Mucosa of rectum (tissue), 2 donors: Measurements from ENCODE around the gene NINJ2.

ENCODE experiments used
- H3K27ac ChIP-seq, 2 donors: one replicate each; pipeline ENCODE4 v1.7.0; 2013; ENCODE audit warnings: inconsistent platforms in 2 of 2, low read depth in 2 of 2, low read length in 2 of 2
- H3K27me3 ChIP-seq, 2 donors: one replicate each; pipeline ENCODE4 v1.7.0; 2013; ENCODE audit warnings: low read length in 2 of 2; ENCODE audit not compliant: control insufficient read depth in 2 of 2, insufficient read depth in 2 of 2
- H3K36me3 ChIP-seq, 2 donors: one replicate each; pipeline ENCODE4 v1.7.0; 2013; ENCODE audit warnings: low read length in 2 of 2; ENCODE audit not compliant: control insufficient read depth in 2 of 2, insufficient read depth in 2 of 2
- H3K4me1 ChIP-seq, 2 donors: one replicate each; pipeline ENCODE4 v1.7.0; 2013; ENCODE audit warnings: low read length in 2 of 2, mild to moderate bottlenecking in 1 of 2; ENCODE audit not compliant: control insufficient read depth in 2 of 2, insufficient read depth in 2 of 2
- H3K4me3 ChIP-seq, 2 donors: one replicate each; pipeline ENCODE4 v1.7.0; 2013; ENCODE audit warnings: low read length in 2 of 2
- H3K9ac ChIP-seq, 2 donors: one replicate each; pipeline ENCODE4 v1.7.0; 2013; ENCODE audit warnings: low read length in 2 of 2, low read depth in 1 of 2, mild to moderate bottlenecking in 1 of 2
- H3K9me3 ChIP-seq, 2 donors: one replicate each; pipeline ENCODE4 v1.7.0; 2013; ENCODE audit warnings: low read length in 2 of 2; ENCODE audit not compliant: control insufficient read depth in 2 of 2
- donor health status: healthy.
- donor health status: Normal muscosa, but diverticular disease.

The NINJ2 gene

GRCh38 chr12:545835-546234 is 117.4 kb downstream of the NINJ2 start:
- H3K9ac ChIP-seq, result no peak overlapping the region
- H3K36me3 ChIP-seq, result peaks cover 16 to 19% of the 10 kb centered on the region in 2 donors
- peaks cover 11 to 13% of the 10 kb centered on the region in 2 donors for H3K4me1 ChIP-seq
- H3K9me3 ChIP-seq, result no peaks in the 10 kb centered on the region
- H3K27me3 ChIP-seq, result no peaks in the 10 kb centered on the region
- H3K27ac ChIP-seq, result no peak overlapping the region
- no peak overlapping the region for H3K4me3 ChIP-seq

- no peak overlapping the region for H3K4me3 ChIP-seq
- H3K9me3 ChIP-seq, result no peaks in the 10 kb centered on the region
- H3K9ac ChIP-seq, result no peak overlapping the region
- no peak overlapping the region for H3K27ac ChIP-seq
- peaks cover 8 to 14% of the 10 kb centered on the region in 2 donors for H3K36me3 ChIP-seq
- no peaks in the 10 kb centered on the region for H3K27me3 ChIP-seq
- H3K4me1 ChIP-seq, result peaks cover 15 to 17% of the 10 kb centered on the region in 2 donors
These were observed 118.2 kb downstream of the NINJ2 start for GRCh38 chr12:544941-545635.

GRCh38 chr12:544142-544541 is 119.1 kb downstream of the NINJ2 start:
- peaks cover 23 to 25% of the 10 kb centered on the region in 2 donors for H3K4me1 ChIP-seq

GRCh38 chr12:543114-543451 is 120.2 kb downstream of the NINJ2 start:
- Histone ChIP-seq H3K27me3 (no peaks in the 10 kb centered on the region), H3K9ac (no peak overlapping the region), H3K9me3 (no peaks in the 10 kb centered on the region), H3K4me1 (peaks cover 31 to 36% of the 10 kb centered on the region in 2 donors), H3K36me3 (peaks cover 1 to 6% of the 10 kb centered on the region in 2 donors), H3K4me3 (no peak overlapping the region), H3K27ac (no peak overlapping the region)

More at GRCh38 chr12:544142-544541, 119.1 kb downstream of the NINJ2 start:
- H3K27me3 ChIP-seq, result no peaks in the 10 kb centered on the region
- H3K36me3 ChIP-seq, result peaks cover 4 to 8% of the 10 kb centered on the region in 2 donors
- no peaks in the 10 kb centered on the region for H3K9me3 ChIP-seq
- no peak overlapping the region for H3K4me3 ChIP-seq
- no peak overlapping the region for H3K27ac ChIP-seq
- H3K9ac ChIP-seq, result no peak overlapping the region

- Histone ChIP-seq H3K27me3 (no peaks in the 10 kb centered on the region), H3K9me3 (no peaks in the 10 kb centered on the region), H3K27ac (peak overlapping the region in 1 of 2 donors; percentile 43), H3K36me3 (peaks cover 0 to under 1% of the 10 kb centered on the region in 2 donors), H3K4me3 (no peak overlapping the region), H3K9ac (no peak overlapping the region), H3K4me1 (peaks cover 32 to 36% of the 10 kb centered on the region in 2 donors)
These were observed 120.7 kb downstream of the NINJ2 start for GRCh38 chr12:542395-543113.

GRCh38 chr12:541676-542324 is 121.4 kb downstream of the NINJ2 start:
- Histone ChIP-seq H3K9ac (peak overlapping the region; percentile 47 to 62), H3K36me3 (no peaks in the 10 kb centered on the region), H3K27ac (peak overlapping the region; percentile 92 to 96), H3K4me3 (no peak overlapping the region), H3K4me1 (peaks cover 38 to 42% of the 10 kb centered on the region in 2 donors), H3K9me3 (no peaks in the 10 kb centered on the region), H3K27me3 (no peaks in the 10 kb centered on the region)

- H3K27me3 ChIP-seq, result no peaks in the 10 kb centered on the region
- H3K27ac ChIP-seq, result peak overlapping the region; percentile 92 to 96
- H3K9ac ChIP-seq, result peak overlapping the region; percentile 62 to 66
- H3K4me1 ChIP-seq, result peaks cover 38 to 56% of the 10 kb centered on the region in 2 donors
- no peaks in the 10 kb centered on the region for H3K9me3 ChIP-seq
- no peaks in the 10 kb centered on the region for H3K36me3 ChIP-seq
- H3K4me3 ChIP-seq, result no peak overlapping the region
These were observed 123.5 kb downstream of the NINJ2 start for GRCh38 chr12:539540-540310.

DNA sequence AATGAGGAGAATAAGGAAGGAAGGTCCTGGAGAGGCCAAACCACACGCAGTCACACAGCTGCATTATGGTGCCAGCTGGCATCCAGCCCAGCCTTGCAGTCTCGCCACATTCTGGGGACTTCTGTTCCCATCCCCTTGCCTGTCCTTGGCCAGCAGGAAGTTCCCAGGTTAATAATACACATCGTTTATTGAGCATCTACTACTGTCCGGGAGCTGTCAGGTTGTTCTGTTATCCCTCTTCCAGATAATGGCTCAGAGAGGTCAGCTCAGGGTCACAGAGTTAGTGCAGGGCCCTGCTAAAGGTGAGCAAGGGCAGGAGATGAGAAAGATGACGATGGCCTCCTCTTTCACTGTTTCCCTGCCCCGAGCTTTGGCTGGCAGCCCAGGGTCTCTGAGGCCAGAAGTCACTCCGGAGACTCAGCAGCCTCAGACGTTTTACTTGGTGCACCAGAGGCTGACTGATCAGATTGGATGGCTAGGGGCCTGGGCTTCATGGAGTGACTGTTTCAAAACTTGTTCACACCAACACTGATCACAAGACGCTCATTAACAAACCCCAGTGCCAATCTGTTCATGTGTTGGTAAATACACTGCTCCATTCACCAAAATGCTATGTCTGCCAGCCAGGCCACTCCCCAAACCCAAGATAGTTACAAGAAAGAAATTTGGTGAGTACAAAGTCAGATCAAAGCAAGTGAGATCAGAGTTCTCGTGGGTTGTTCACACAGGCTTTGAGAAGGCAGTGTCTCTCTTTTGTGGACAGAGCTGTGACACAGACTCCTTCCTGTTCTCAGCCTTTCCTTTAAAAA is 124.3 kb downstream of the NINJ2 start:
- H3K27ac ChIP-seq, result peak overlapping the region; percentile 92 to 96
- H3K4me1 ChIP-seq, result peaks cover 38 to 56% of the 10 kb centered on the region in 2 donors
- H3K9ac ChIP-seq, result peak overlapping the region; percentile 55 to 72
- H3K9me3 ChIP-seq, result no peaks in the 10 kb centered on the region
- H3K27me3 ChIP-seq, result no peaks in the 10 kb centered on the region
- H3K36me3 ChIP-seq, result no peaks in the 10 kb centered on the region
- peak overlapping the region in 1 of 2 donors; percentile 9 for H3K4me3 ChIP-seq

DNA sequence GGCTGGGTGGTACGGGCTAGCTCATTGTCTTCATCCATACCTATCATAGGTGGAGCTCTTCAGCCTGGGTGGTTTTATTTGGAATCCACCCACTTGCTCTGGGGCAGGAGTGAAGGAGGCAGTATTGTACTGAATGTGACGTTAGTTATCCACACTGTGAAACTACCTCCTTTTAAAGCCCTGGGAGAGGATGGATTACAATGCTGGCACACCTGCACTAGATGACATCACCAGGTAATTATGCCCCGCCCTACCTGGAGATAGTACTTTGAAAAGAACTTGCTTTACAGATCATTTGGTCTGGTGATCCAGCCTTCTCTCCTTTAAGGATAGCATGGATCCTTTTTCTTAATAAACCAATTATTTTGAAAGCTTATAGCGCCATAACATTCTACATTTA is 125.5 kb downstream of the NINJ2 start:
- Histone ChIP-seq H3K4me3 (no peak overlapping the region), H3K4me1 (peaks cover 38 to 56% of the 10 kb centered on the region in 2 donors), H3K9ac (peak overlapping the region; percentile 60 to 61), H3K36me3 (no peaks in the 10 kb centered on the region), H3K27me3 (no peaks in the 10 kb centered on the region), H3K27ac (peak overlapping the region; percentile 92 to 96), H3K9me3 (no peaks in the 10 kb centered on the region)
